Suppressor macrophage treated with lipopolysaccharide for 4 hours (primary cell): ENCODE measurements around the gene KLHL29.

ENCODE experiments used
- DNase-seq: peaks from one replicate; pipeline ENCODE4 v3.0.0-alpha.2; 2020

Gene KLHL29

GRCh38 chr2:23536326-23536725, 151.3 kb downstream of the KLHL29 start:
- no peak for DNase-seq

- DNase-seq: no peak
Measured at GRCh38 chr2:23537991-23538390, 153.0 kb downstream of the KLHL29 start.

GRCh38 chr2:23538566-23538965, 153.6 kb downstream of the KLHL29 start:
- DNase-seq: no peak

GRCh38 chr2:23540804-23541360, 155.9 kb downstream of the KLHL29 start:
- DNase-seq: no peak

GRCh38 chr2:23541503-23542229, 156.7 kb downstream of the KLHL29 start:
- DNase-seq: no peak

GRCh38 chr2:23542230-23542789, 157.3 kb downstream of the KLHL29 start:
- DNase-seq: no peak

GRCh38 chr2:23543302-23543701, 158.3 kb downstream of the KLHL29 start:
- DNase-seq: no peak

- no peak for DNase-seq
Measured at GRCh38 chr2:23543728-23544127, 158.7 kb downstream of the KLHL29 start.

GRCh38 chr2:23544589-23545295, 159.8 kb downstream of the KLHL29 start:
- DNase-seq: no peak

- DNase-seq: peak; percentile 1
Measured at GRCh38 chr2:23545396-23545795, 160.4 kb downstream of the KLHL29 start.

- DNase-seq: no peak
Measured at GRCh38 chr2:23545811-23546210, 160.8 kb downstream of the KLHL29 start.

- no peak for DNase-seq
Measured at GRCh38 chr2:23546913-23547312, 161.9 kb downstream of the KLHL29 start.

- DNase-seq: no peak
Measured at GRCh38 chr2:23547725-23548124, 162.7 kb downstream of the KLHL29 start.

- DNase-seq: no peak
Measured at GRCh38 chr2:23548143-23548769, 163.3 kb downstream of the KLHL29 start.

- no peak for DNase-seq
Measured at GRCh38 chr2:23549051-23549450, 164.1 kb downstream of the KLHL29 start.

- no peak for DNase-seq
Measured at GRCh38 chr2:23549821-23550530, 165.0 kb downstream of the KLHL29 start.

- no peak for DNase-seq
Measured at GRCh38 chr2:23550553-23550952, 165.6 kb downstream of the KLHL29 start.

GRCh38 chr2:23551875-23552274, 166.9 kb downstream of the KLHL29 start:
- DNase-seq: no peak

- no peak for DNase-seq
Measured at GRCh38 chr2:23553561-23553960, 168.6 kb downstream of the KLHL29 start.

GRCh38 chr2:23554054-23554697, 169.2 kb downstream of the KLHL29 start:
- no peak for DNase-seq

GRCh38 chr2:23555944-23556343, 171.0 kb downstream of the KLHL29 start:
- DNase-seq: no peak

- DNase-seq: no peak
Measured at GRCh38 chr2:23556929-23557328, 171.9 kb downstream of the KLHL29 start.
